HG03066 (cell line): ENCODE data around the gene ANO8.
"Not testable (repeated sequence)": the region's sequence is repeated elsewhere in the genome, so short reads cannot be mapped to it uniquely, and the experiment has no call there.

Source experiments
- ATAC-seq: cut with Tn5 transposase; IDR thresholded peaks from one replicate; pipeline ENCODE4 v1.9.1; 2021; ENCODE audit warnings: low read depth; ENCODE audit not compliant: unreplicated experiment

Gene ANO8

GRCh38 chr19:17334414-17335409, at the start of gene ANO8:
TSS of gene ANO8 (minus strand) at chr19:17334855. CDS start at chr19:17334670, 185 bp downstream.
- ATAC-seq = peak; percentile 36

- no peak for ATAC-seq
These were observed 45.9 kb upstream of the ANO8 start for GRCh38 chr19:17380426-17381138.

- no peak for ATAC-seq
These were observed 44.6 kb upstream of the ANO8 start for GRCh38 chr19:17379221-17379631.

- ATAC-seq = no peak
These were observed 43.6 kb upstream of the ANO8 start for GRCh38 chr19:17378271-17378670.

GRCh38 chr19:17376935-17377600, 42.4 kb upstream of the ANO8 start, which contains the start of gene PLVAP:
TSS of gene PLVAP (minus strand) at chr19:17377342. CDS start at chr19:17377288, 54 bp downstream.
- no peak for ATAC-seq

- peak; percentile 94 for ATAC-seq
These were observed 35.5 kb upstream of the ANO8 start for GRCh38 chr19:17370026-17370587.

GRCh38 chr19:17365361-17365760, 30.7 kb upstream of the ANO8 start:
- ATAC-seq = no peak

- not testable (repeated sequence) for ATAC-seq
These were observed 29.4 kb upstream of the ANO8 start for GRCh38 chr19:17363852-17364605.

GRCh38 chr19:17359905-17360800, 25.5 kb upstream of the ANO8 start:
- ATAC-seq = no peak

GRCh38 chr19:17358395-17358794, 23.7 kb upstream of the ANO8 start:
- ATAC-seq = no peak

- ATAC-seq = no peak
These were observed 23.1 kb upstream of the ANO8 start for GRCh38 chr19:17357724-17358123.

- no peak for ATAC-seq
These were observed 22.5 kb upstream of the ANO8 start for GRCh38 chr19:17357078-17357666.

- ATAC-seq = no peak
These were observed 18.7 kb upstream of the ANO8 start for GRCh38 chr19:17353386-17353785.

- no peak for ATAC-seq
These were observed 18.1 kb upstream of the ANO8 start for GRCh38 chr19:17352608-17353280.

GRCh38 chr19:17351815-17352435, 17.3 kb upstream of the ANO8 start:
- ATAC-seq = no peak

GRCh38 chr19:17348700-17349099, 14.0 kb upstream of the ANO8 start:
- no peak for ATAC-seq

- no peak for ATAC-seq
These were observed 13.2 kb upstream of the ANO8 start for GRCh38 chr19:17347877-17348276.
